B cell (primary cell): Measurements from ENCODE around the gene MARK2. TPM values are rescaled to one million over a fixed set of nuclear protein-coding genes. Genes with fewer than 3 reads are reported as not detected.

Experiments used
- ATAC-seq: fragments of 200-7000 bp; cut with Tn5 transposase; one replicate; pipeline ENCODE4 v1.10.0; 2021; ENCODE audit warnings: low read depth, mild to moderate bottlenecking, moderate number of reproducible peaks, moderate library complexity
- CTCF ChIA-PET: fragments of 350-600 bp; sonication (Branson Sonifier 250); formaldehyde crosslinking; loops from one replicate; lab custom pipeline; 2021; ENCODE audit warnings: antibody characterized with exemption, inconsistent platforms; lab: Charles Lee
- POLR2A ChIA-PET: fragments of 350-600 bp; sonication (Branson Sonifier 250); formaldehyde crosslinking; loops from one replicate; lab custom pipeline; 2021; ENCODE audit warnings: antibody characterized with exemption; lab: Charles Lee
- DNase-seq: peaks from one replicate; pipeline ENCODE4 v3.0.0; 2013
- H2AFZ ChIP-seq: 2 replicates; pipeline ENCODE4 v1.6.1; 2012; ENCODE audit warnings: mild to moderate bottlenecking, low read depth, low read length; ENCODE audit not compliant: insufficient read depth, poor library complexity, severe bottlenecking
- H3K27ac ChIP-seq, 2 donors: 1 replicate in 1 of 2; 2 replicates in 1 of 2; pipeline ENCODE4 v1.5.1; 2012 to 2013; ENCODE audit warnings: low read length in 2 of 2, mild to moderate bottlenecking in 2 of 2, moderate library complexity in 1 of 2
- H3K27me3 ChIP-seq, 4 experiments: fragments of 200-600 bp in 1 of 4; sonication (generic) in 1 of 4; replicated peaks in 1 of 4; 1 replicate in 2 of 4; 2 replicates in 2 of 4; pipeline versions ENCODE4 v1.6.1 to v1.7.0; 2013 to 2016; ENCODE audit warnings: low read length in 3 of 4, mild to moderate bottlenecking in 2 of 4, mixed read lengths in 1 of 4, moderate library complexity in 1 of 4; ENCODE audit not compliant: insufficient read depth in 4 of 4, control insufficient read depth in 3 of 4; ENCODE audit errors: control extremely low read depth in 1 of 4
- H3K36me3 ChIP-seq, 2 experiments: replicated peaks in 1 of 2; 1 replicate in 1 of 2; 2 replicates in 1 of 2; pipeline versions ENCODE4 v1.6.1 to v1.7.1; 2013; ENCODE audit warnings: low read length in 1 of 2; ENCODE audit not compliant: insufficient read depth in 2 of 2, control insufficient read depth in 1 of 2; ENCODE audit errors: control extremely low read depth in 1 of 2, extremely low read depth in 1 of 2
- H3K4me1 ChIP-seq, 2 donors: fragments of 200-600 bp in 1 of 2; sonication (generic) in 1 of 2; 1 replicate in 1 of 2; 2 replicates in 1 of 2; pipeline versions ENCODE4 v1.5.1 to v1.6.1; 2013 to 2017; ENCODE audit warnings: low read length in 2 of 2; ENCODE audit not compliant: control insufficient read depth in 2 of 2, insufficient read depth in 2 of 2
- H3K4me2 ChIP-seq: replicated peaks from 2 replicates; pipeline ENCODE3; 2012; ENCODE audit warnings: mild to moderate bottlenecking, low read depth, low read length; ENCODE audit not compliant: poor library complexity, severe bottlenecking
- H3K4me3 ChIP-seq, 5 experiments: fragments of 200-600 bp in 1 of 5; sonication (generic) in 1 of 5; 1 replicate in 3 of 5; 2 replicates in 2 of 5; pipeline versions ENCODE4 v1.5.1 to v1.7.0; 2011 to 2016; ENCODE audit warnings: low read length in 4 of 5, mild to moderate bottlenecking in 4 of 5, low read depth in 2 of 5, control low read depth in 1 of 5, moderate library complexity in 1 of 5; ENCODE audit not compliant: insufficient read depth in 1 of 5; ENCODE audit errors: control extremely low read depth in 1 of 5, extremely low read depth in 1 of 5
- H3K79me2 ChIP-seq: fragments of 200-600 bp; sonication (generic); one replicate; pipeline ENCODE4 v1.6.0; 2016; ENCODE audit warnings: low read length; ENCODE audit not compliant: control insufficient read depth, insufficient read depth
- H3K9ac ChIP-seq: fragments of 200-600 bp; sonication (generic); 2 replicates; pipeline ENCODE4 v1.6.1; 2017; ENCODE audit warnings: mild to moderate bottlenecking, low read length, moderate library complexity
- H3K9me3 ChIP-seq, 3 donors: one replicate each; pipeline versions ENCODE4 v1.6.1 to v1.7.1; 2013; ENCODE audit warnings: low read length in 2 of 3; ENCODE audit not compliant: control insufficient read depth in 2 of 3, insufficient read depth in 1 of 3; ENCODE audit errors: control extremely low read depth in 1 of 3
- H4K20me1 ChIP-seq: 2 replicates; pipeline ENCODE4 v1.6.0; 2012; ENCODE audit warnings: mild to moderate bottlenecking, low read length; ENCODE audit not compliant: insufficient read depth, control insufficient read depth, poor library complexity, severe bottlenecking
- H3K27ac Mint-ChIP-seq: one replicate; pipeline ENCODE4 v1.8.0; 2021; ENCODE audit warnings: mixed read lengths
- H3K27me3 Mint-ChIP-seq: one replicate; pipeline ENCODE4 v1.8.0; 2021; ENCODE audit warnings: mixed read lengths
- H3K4me1 Mint-ChIP-seq: one replicate; pipeline ENCODE4 v1.8.0; 2021; ENCODE audit warnings: mixed read lengths
- H3K4me3 Mint-ChIP-seq: one replicate; pipeline ENCODE4 v1.8.0; 2021; ENCODE audit warnings: mixed read lengths
- H3K9me3 Mint-ChIP-seq: one replicate; pipeline ENCODE4 v1.8.0; 2022; ENCODE audit warnings: mixed read lengths; ENCODE audit not compliant: insufficient read depth
- CTCF ChIP-seq: fragments of 200-600 bp; IDR thresholded peaks from one replicate; pipeline ENCODE4 v1.8.0; 2022; ENCODE audit warnings: antibody characterized with exemption, mild to moderate bottlenecking
- EZH2 ChIP-seq: IDR thresholded peaks from 2 replicates; pipeline ENCODE4 v1.6.1; 2012; ENCODE audit warnings: borderline replicate concordance, low read depth, mild to moderate bottlenecking, moderate library complexity, low read length; ENCODE audit not compliant: insufficient read depth, poor library complexity, severe bottlenecking
- WGBS: methylation state at CpG from one replicate; pipeline ENCODE4 v1.1.5; 2013; ENCODE audit warnings: missing lambda C conversion rate; ENCODE audit not compliant: insufficient coverage; 5-methylcytosine and 5-hydroxymethylcytosine counted together
- intact Hi-C: fragments of 100-400 bp; cut with micrococcal nuclease; formaldehyde crosslinking; loops from one replicate; pipeline ENCODE4 v1.10.0; 2022
- polyA plus RNA-seq: library from polyadenylated mRNA; depleted of rRNA; stranded (reverse); fragments of >200 nt; gene quantifications from 2 replicates; pipeline ENCODE4 v1.2.3, GENCODE V29; 2012
- total RNA-seq, 2 donors: library from RNA; stranded (reverse); fragments of 120-200 nt in 1 of 2; gene quantifications; 1 replicate in 1 of 2; 2 replicates in 1 of 2; pipeline versions ENCODE4 v1.2.3 to v1.2.4, GENCODE V29; 2013 to 2022

Gene MARK2
- total and polyA plus RNA-seq, 2 donors (not counting 1 experiment from before 2014, with no cell fraction given), result 47.2 to 58.1 TPM

- no peaks in the 10 kb centered on the region for H3K4me1 Mint-ChIP-seq
- no peak for ATAC-seq
- no peak for DNase-seq
- intact Hi-C loops, result no loop called here
- H3K9ac ChIP-seq, result no peak overlapping the region
- peaks cover 9% of the 10 kb centered on the region for H3K27me3 Mint-ChIP-seq
- H3K27ac Mint-ChIP-seq, result no peak overlapping the region
- no peak overlapping the region for H2AFZ ChIP-seq
- H3K4me3 ChIP-seq, result no peak overlapping the region
- no peaks in the 10 kb centered on the region for H4K20me1 ChIP-seq
- H3K27me3 ChIP-seq, result peaks cover 0 to 7% (median 0%) of the 10 kb centered on the region in 4 experiments
- no peak overlapping the region for H3K4me2 ChIP-seq
- TF ChIP-seq CTCF, result no peak
- no peak for TF ChIP-seq EZH2
- H3K9me3 Mint-ChIP-seq, result peaks cover 3% of the 10 kb centered on the region
- CTCF ChIA-PET, result interaction anchor here (0.7 kb wide), 1 partner anchor 135 kb away, joined by 4 read pairs; no protein-coding TSS in a partner anchor
- H3K9me3 ChIP-seq, result peaks cover 7 to 25% (median 17%) of the 10 kb centered on the region in 3 donors
- H3K36me3 ChIP-seq, result no peaks in the 10 kb centered on the region
- H3K4me1 ChIP-seq, result peaks cover 0 to 8% of the 10 kb centered on the region in 2 donors
- H3K27ac ChIP-seq, result no peak overlapping the region
- H3K4me3 Mint-ChIP-seq, result no peak overlapping the region
- no peaks in the 10 kb centered on the region for H3K79me2 ChIP-seq
- WGBS, result 56% methylated on average over 7 of the region's 11 CpGs
- POLR2A ChIA-PET, result interaction anchor here (0.7 kb wide), 1 partner anchor 24 kb away, joined by 3 read pairs; no protein-coding TSS in a partner anchor
Measured at GRCh38 chr11:63795066-63795465, 43.8 kb upstream of the MARK2 start.

- no peak overlapping the region for H3K27ac Mint-ChIP-seq
- intact Hi-C loops, result no loop called here
- H3K4me2 ChIP-seq, result no peak overlapping the region
- TF ChIP-seq EZH2, result no peak
- no peak for TF ChIP-seq CTCF
- H3K27ac ChIP-seq, result no peak overlapping the region
- no peak overlapping the region for H2AFZ ChIP-seq
- H3K79me2 ChIP-seq, result no peaks in the 10 kb centered on the region
- H3K4me1 ChIP-seq, result no peaks in the 10 kb centered on the region
- no peaks in the 10 kb centered on the region for H3K36me3 ChIP-seq
- H3K4me1 Mint-ChIP-seq, result no peaks in the 10 kb centered on the region
- H4K20me1 ChIP-seq, result no peaks in the 10 kb centered on the region
- peaks cover 12% of the 10 kb centered on the region for H3K27me3 Mint-ChIP-seq
- no peaks in the 10 kb centered on the region for H3K9me3 ChIP-seq
- WGBS, result 100% methylated on average over 2 of the region's 5 CpGs
- H3K9ac ChIP-seq, result no peak overlapping the region
- ChIA-PET CTCF (no interaction called here), POLR2A (no interaction called here)
- ATAC-seq (no peak), DNase-seq (no peak)
- no peaks in the 10 kb centered on the region for H3K9me3 Mint-ChIP-seq
- no peak overlapping the region for H3K4me3 Mint-ChIP-seq
- peaks cover 0 to 7% (median 0%) of the 10 kb centered on the region in 4 experiments for H3K27me3 ChIP-seq
- no peak overlapping the region for H3K4me3 ChIP-seq
Measured at GRCh38 chr11:63800921-63801320, 38.0 kb upstream of the MARK2 start.
